GM19193 (cell line): ENCODE data around the gene NOBOX.
"Not testable (repeated sequence)": the region's sequence is repeated elsewhere in the genome, so short reads cannot be mapped to it uniquely, and the experiment has no call there.

Experiments used
- POLR2A ChIP-seq: IDR thresholded peaks from 4 replicates; pipeline ENCODE4 v1.6.1; 2011; ENCODE audit not compliant: insufficient read depth, insufficient read length; ENCODE audit errors: extremely low read depth

Gene NOBOX

DNA sequence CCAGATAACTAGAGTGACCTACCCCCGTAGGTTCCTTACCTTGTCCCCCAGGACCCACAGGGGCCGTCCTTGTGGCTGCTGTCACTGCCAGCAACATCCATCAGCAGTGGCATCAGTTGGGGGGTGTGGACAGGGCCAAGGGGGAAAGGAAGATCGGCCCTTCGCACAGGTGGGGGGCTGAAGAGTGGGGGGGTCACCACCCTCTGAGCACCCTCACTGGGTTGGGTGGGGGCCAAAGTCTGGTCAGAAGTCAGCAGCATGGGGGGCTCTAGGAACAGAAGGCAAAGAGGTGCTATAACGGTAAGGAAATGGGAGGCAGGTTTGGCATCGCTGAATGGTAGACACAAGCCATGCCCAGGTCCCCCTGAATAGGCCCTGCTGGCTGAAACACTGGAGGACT, 4.6 kb downstream of the NOBOX start:
- no peak for TF ChIP-seq POLR2A

DNA sequence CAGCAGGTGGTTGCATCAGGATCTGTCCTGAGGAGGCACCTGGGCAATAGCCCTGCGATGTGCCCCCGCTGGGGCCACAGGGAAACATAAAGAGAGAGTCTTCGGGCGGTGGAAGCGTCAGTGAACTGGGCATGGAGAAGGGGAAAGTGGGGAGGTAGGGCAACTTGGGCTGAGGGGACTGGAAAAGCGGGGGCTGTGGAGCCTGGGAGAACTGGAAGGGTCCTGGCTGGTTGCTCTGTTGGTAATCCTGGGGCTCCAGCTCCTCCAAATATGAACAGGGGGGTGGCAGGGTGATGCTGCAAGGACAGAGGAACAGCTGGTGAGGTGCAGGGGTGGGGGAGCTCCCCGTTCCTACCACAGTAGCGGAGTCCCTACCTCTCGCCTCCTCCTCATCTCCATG, 5.2 kb downstream of the NOBOX start:
- TF ChIP-seq POLR2A = no peak

DNA sequence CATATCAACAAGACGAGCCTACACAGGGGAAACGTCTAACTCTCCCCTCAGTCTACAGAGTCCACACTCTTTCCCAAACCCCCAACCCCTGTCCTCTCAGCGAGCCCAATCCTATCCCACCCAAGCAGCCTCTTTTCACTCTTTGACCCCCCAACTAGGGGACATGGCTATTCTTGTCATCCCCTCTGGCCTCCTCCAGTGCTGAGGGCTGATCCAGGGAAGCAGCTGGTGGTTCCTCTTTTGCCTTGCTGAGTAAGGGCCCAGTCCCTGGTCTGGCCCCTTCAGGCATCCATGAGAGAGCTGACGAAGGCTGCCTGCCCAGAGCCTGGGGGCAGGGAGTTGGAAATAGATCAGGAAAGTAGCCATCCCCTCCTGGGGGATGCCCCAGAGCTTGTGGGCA, 6.4 kb downstream of the NOBOX start:
- no peak for TF ChIP-seq POLR2A

DNA sequence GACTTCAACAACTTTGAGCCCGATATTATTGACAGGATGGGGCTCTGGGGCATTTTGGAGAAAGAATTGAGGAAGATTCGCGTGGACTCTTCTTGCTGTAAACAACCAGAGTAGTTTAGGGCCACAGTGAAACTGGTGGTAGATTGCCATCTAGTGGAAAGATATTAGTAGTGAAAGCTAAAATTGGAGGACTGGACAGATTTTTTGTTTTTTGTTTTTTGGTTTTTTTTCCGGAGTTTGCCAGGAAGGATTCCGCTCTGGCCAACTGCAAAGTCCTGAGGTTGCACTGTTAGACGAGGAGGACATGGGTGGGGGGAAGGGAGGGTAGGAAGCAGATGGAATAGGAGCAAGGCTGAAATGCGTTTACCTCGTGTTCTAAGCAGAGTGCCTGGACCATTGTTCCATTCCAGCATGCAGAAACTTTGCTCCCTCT, 11.7 kb downstream of the NOBOX start:
- no peak for TF ChIP-seq POLR2A

DNA sequence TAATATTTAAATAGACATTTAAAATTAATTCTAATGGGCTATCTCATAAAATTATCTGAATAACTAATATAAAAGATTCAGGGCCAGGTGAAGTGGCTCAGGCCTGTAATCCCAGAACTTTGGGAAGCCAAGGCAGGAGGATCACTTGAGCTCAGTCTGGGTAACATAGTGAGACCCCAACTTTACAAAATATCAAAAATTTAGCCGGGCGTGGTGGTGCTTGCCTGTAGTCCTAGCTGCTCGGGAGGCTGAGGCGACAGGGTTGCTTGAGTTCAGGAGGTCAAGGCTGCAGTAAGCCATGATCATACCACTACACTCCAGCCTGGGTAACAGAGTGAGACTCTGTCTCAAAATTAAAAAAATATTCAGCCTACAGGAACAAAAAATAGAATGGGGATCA, 12.5 kb downstream of the NOBOX start:
- TF ChIP-seq POLR2A = no peak

DNA sequence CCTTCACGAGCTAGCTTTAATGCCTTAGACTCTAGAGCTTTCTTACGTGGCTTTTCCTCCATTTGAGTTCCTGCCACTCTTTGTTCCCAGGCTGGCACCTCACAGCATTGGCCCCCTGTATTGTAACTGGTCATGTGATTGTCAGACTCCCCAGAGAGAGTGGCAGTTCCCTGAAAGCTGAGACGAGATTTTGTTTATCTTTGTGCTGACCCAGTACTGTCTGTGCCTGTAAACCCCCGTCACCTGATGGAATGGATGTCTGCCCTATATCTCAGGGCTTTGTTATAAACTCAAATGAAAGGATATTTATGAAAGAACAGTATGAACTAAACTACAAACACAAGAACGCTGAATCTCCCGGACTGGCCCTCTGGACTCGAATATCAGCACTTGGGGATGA, 13.0 kb downstream of the NOBOX start:
- TF ChIP-seq POLR2A = no peak

DNA sequence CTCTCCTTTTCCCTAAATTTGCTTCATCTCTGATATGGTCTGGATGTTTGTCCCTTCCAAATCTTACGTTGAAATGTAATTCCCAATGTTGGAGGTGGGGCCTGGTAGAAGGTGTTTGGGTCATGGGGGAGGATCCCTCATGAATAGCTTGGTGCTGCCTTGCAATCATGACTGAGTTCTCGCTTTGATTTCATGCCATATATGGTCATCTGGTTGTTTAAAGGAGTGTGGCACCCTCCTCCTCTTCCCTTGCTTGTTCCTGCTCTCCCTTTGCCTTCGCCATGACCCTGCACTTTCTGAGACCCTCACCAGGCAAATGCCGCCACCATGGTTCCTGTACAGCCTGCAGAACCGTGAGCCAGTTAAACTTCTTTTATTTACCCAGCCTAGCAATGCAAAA, 14.5 kb downstream of the NOBOX start:
- TF ChIP-seq POLR2A = no peak

DNA sequence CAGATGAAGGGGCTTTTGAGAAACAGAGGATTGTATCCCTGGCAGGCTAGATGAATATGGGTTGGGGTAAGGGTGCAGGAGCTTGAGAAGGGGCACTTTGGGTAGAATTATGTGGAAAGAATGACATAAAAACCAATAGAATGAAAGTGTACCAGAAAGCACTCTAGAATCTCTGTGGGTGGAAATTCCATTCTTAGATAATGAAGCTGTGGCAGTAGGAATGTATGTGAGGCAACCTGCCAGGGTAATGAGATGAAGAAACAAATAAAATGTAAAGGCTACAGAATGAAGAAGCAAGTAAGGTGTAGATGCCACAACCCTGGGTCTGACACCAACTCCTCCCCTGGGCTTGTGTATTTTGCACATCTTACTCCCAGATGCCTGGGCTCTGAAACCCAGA, 16.8 kb downstream of the NOBOX start:
- TF ChIP-seq POLR2A = no peak

DNA sequence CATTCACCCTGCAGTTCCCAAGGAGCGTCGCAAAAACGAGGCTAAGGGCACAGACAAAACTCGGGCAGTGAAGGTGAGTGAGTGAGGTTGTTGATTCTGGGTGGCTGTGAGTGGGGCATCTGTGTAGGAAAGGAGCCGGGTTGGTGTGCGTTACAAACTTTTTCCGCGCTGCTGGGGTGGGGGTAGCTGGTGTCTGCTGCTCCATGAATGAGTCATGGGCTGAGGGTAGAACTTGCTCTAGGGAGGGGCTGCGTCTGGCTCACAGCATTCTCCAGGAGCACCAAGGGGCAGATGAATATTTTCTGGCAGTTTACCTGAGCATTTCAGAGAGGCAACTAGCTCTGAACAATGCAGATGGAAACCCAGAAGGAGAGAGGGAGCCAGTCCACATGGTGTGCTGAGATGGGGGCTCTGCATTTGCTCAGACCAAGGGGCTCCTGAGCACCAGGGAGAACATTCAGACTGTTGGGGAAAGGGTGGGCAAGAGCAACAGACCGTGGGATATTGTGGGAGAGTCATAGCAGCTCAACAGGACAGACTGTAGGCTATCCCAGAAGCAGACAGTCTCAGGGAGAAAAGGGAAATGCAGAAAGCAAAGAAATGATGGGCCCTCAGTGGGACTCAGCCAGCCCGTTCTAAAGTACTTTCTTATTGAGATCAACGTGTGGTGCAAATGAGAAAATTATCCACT, 18.8 kb downstream of the NOBOX start:
- no peak for TF ChIP-seq POLR2A

DNA sequence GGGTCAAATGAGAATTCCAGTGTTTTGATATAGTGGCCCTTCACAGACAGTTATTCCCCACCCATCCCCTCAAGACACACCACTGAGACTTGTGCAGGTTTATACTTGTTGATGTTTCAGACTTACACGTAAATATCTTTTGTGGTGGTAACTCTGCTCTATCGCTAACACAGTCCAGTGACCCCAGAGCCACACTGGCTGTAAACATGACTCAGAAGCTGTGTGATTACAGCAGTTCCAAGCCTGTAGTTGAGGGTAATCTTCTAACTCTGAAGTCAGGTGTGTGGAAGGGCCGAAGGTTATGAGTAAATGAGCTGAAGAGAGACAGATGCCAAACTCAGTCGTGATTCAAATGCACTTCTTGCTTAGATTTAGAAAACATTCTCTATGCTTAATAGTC, 19.4 kb downstream of the NOBOX start:
- TF ChIP-seq POLR2A = no peak

DNA sequence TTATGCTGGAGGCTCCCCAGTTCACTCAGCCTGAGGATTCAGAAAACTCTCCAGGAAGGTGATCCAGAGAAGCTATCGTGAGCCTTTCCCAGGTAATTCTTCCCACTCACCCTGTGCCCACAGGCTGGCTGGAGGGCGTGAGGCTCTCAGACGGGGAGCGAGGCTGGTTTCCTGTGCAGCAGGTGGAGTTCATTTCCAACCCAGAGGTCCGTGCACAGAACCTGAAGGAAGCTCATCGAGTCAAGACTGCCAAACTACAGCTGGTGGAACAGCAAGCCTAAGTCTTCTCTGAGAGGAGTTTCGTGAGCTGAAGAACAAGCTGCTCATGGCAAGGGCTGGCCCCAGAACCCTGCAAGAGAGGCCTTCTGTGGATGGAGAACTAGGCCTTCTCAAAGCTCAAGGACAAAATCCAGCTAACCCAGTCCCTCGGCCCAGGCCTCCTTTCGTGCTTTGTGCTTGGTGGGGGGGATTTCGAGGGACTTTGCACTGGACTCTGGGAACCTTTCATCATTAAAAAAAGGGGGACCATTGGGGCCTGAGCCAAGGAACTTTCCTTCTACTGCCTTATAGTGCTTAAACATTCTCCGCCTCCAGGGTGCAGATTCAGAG, 23.6 kb downstream of the NOBOX start:
- no peak for TF ChIP-seq POLR2A

DNA sequence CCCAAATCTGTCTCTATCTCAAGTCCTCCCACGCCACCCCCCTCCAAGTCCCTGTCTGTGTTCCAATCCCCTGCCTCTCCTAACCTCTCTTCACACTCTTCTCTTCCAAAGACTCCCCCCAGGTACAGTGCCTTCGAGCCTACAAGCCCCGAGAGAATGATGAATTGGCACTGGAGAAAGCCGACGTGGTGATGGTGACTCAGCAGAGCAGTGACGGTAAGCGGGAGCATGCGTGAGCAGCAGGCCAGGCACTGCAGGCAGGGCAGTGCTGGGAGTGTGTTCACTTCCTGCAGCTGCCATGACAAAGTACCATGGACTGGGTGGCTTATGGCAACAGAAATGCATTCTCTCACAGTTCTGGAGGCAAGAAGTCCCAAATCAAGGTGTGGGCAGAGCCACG, 24.8 kb downstream of the NOBOX start:
- TF ChIP-seq POLR2A = no peak

DNA sequence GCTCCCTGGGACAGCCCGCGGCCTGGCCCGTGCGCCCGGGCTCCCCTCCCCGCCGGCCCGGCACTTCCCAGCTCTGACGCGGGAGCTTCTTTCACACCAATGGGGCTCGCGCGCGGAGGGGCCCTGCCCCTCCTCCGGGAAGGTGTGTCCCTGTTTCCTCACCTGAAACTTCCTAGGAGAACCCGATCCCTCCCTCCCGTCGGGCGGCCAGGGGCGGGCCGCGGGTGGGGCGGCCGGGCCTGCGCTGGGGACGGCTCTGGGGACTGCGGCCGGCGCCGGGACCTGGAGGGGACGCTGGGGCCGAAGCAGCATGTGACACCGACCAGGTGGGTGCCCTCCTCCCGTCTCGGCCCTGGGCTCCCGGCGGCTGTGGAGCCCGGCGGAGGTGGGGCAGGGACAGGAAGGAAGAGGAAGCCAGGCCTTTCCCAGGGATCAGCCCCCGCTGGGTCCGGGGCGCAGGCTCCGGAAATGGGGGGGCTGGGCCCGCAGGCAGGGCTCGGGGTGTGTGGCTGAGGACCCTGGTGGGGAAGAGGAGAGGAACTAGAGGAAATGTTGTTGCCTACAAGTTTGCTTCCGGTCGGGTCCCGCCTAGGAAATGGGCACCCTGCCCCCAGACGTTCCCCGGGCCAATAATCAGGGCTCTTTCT, 48.2 kb downstream of the NOBOX start, which contains the start of gene ARHGEF5:
Gene ARHGEF5, plus strand, starts transcription at position 227 of the 647 bp plus-strand sequence. CDS start 7,268 bp downstream, outside the sequence.
- TF ChIP-seq POLR2A = not testable (repeated sequence)
